Activated CD4-positive, alpha-beta memory T cell treated with anti-CD3 and anti-CD28 coated beads for 36 hours (primary cell): Measurements from ENCODE around the gene SWAP70. TPM values are rescaled to one million over a fixed set of nuclear protein-coding genes. Genes with fewer than 3 reads are reported as not detected.
"Not testable (repeated sequence)": the region's sequence is repeated elsewhere in the genome, so short reads cannot be mapped to it uniquely, and the experiment has no call there.

Source experiments
- CTCF ChIA-PET: fragments of 350-600 bp; sonication (Branson Sonifier 250); formaldehyde crosslinking; loops from one replicate; lab custom pipeline; 2021; ENCODE audit warnings: antibody characterized with exemption, inconsistent platforms; lab: Charles Lee
- POLR2A ChIA-PET: fragments of 350-600 bp; sonication (Branson Sonifier 250); formaldehyde crosslinking; loops from one replicate; lab custom pipeline; 2021; ENCODE audit warnings: antibody characterized with exemption; lab: Charles Lee
- DNase-seq: peaks from one replicate; pipeline ENCODE4 v3.0.0-alpha.2; 2020
- H3K27ac Mint-ChIP-seq: one replicate; pipeline ENCODE4 v1.8.0; 2021; ENCODE audit warnings: mixed read lengths
- H3K27me3 Mint-ChIP-seq: one replicate; pipeline ENCODE4 v1.8.0; 2021; ENCODE audit warnings: mixed read lengths
- H3K36me3 Mint-ChIP-seq: one replicate; pipeline ENCODE4 v1.8.0; 2021; ENCODE audit warnings: mixed read lengths
- H3K4me1 Mint-ChIP-seq: one replicate; pipeline ENCODE4 v1.8.0; 2021; ENCODE audit warnings: low read depth, mixed read lengths
- H3K4me3 Mint-ChIP-seq: one replicate; pipeline ENCODE4 v1.8.0; 2021; ENCODE audit warnings: mild to moderate bottlenecking, mixed read lengths
- H3K9me3 Mint-ChIP-seq: one replicate; pipeline ENCODE4 v1.8.0; 2021; ENCODE audit warnings: mixed read lengths
- intact Hi-C: fragments of 100-400 bp; cut with micrococcal nuclease; formaldehyde crosslinking; loops from one replicate; pipeline ENCODE4 v1.15.1; 2023
- total RNA-seq, 2 experiments: library from RNA; stranded (reverse); gene quantifications; one replicate each; pipeline ENCODE4 v1.2.3, GENCODE V29; 2021

The SWAP70 gene
- total RNA-seq = 1 to 10 TPM; 7.7 to 8.6 TPM

DNA sequence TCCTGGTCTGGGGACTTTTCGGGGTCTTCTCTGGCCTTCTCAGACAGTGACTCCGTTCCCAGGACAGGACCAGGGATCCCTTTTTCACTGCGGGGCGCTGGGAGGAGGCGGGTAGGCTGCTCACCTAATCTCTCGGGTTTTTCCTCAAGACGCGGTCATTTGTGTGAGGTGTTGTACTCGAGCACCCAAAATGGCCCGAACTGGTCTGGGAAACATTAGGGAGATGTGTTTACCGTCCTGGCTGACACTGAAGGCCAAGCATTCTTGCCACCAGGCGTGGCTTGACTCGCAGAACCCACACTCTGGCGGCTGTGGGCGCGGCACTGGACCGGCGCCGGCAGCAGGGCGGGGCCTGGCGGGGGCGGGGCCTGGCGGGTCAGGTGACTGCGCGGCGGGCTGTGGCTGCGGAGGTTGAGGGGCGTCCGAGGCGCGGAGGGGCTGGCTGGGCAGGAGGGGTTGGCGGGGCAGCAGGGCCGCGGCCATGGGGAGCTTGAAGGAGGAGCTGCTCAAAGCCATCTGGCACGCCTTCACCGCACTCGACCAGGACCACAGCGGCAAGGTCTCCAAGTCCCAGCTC, at the start of gene SWAP70:
TSS of gene SWAP70 (plus strand) at position 379 of the 577 bp plus-strand sequence. CDS start at position 482, 103 bp downstream.
- no peak within 1 kb of the TSS for H3K27ac Mint-ChIP-seq
- H3K4me3 Mint-ChIP-seq = peak within 1 kb of the TSS; percentile 84
- intact Hi-C loops = loop anchor here (1.0 to 5.0 kb wide), 2 partner anchors 49 to 94 kb away; no protein-coding TSS in a partner anchor
- H3K36me3 Mint-ChIP-seq = peaks cover 10% of the 10 kb centered on the region
- H3K27me3 Mint-ChIP-seq = peaks cover 26% of the 10 kb centered on the region
- DNase-seq = peak; percentile 81
- peaks cover 16% of the 10 kb centered on the region for H3K9me3 Mint-ChIP-seq
- H3K4me1 Mint-ChIP-seq = peaks cover 14% of the 10 kb centered on the region
- ChIA-PET CTCF (interaction anchor here (1.0 to 1.5 kb wide), 3 partner anchors 94 to 644 kb away, joined by 3 to 7 read pairs (median 3); no protein-coding TSS in a partner anchor), POLR2A (no interaction called here)

DNA sequence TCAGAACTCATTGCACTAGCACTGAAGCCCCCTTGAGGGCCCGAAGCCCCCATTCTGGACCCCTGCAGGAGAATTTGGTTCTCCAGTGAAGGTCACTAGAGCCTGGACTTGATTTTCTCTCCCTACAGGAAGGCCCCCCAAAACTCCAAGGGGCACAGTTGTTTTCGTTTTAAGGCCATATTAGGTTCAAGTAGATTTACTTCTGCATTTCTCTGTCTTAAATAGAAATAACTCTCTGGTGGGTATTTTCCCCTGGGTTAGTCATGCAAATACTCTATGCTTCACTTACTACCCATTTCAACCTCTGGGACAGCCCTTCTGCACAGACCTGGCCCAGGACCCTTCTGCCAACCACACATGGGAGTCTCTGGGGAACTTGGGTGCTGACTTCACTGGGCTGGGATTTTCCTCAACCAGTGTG, 48.8 kb upstream of the SWAP70 start:
- peaks cover 34% of the 10 kb centered on the region for H3K4me1 Mint-ChIP-seq
- peak overlapping the region; percentile 81 for H3K4me3 Mint-ChIP-seq
- no peaks in the 10 kb centered on the region for H3K36me3 Mint-ChIP-seq
- no peaks in the 10 kb centered on the region for H3K27me3 Mint-ChIP-seq
- ChIA-PET POLR2A (no interaction called here), CTCF (interaction anchor here (1.0 kb wide), 1 partner anchor 80 kb away, joined by 3 read pairs; no protein-coding TSS in a partner anchor)
- no peaks in the 10 kb centered on the region for H3K9me3 Mint-ChIP-seq
- intact Hi-C loops = no loop called here
- no peak overlapping the region for H3K27ac Mint-ChIP-seq
- peak; percentile 32 for DNase-seq

GRCh38 chr11:9616042-9616675, 47.7 kb upstream of the SWAP70 start:
- H3K27me3 Mint-ChIP-seq = no peaks in the 10 kb centered on the region
- no peak overlapping the region for H3K27ac Mint-ChIP-seq
- ChIA-PET CTCF (interaction anchor here (0.5 to 1.3 kb wide), 3 partner anchors 49 to 132 kb away, joined by 3 to 5 read pairs (median 3); no protein-coding TSS in a partner anchor), POLR2A (no interaction called here)
- H3K36me3 Mint-ChIP-seq = no peaks in the 10 kb centered on the region
- peaks cover 31% of the 10 kb centered on the region for H3K4me1 Mint-ChIP-seq
- DNase-seq = no peak
- H3K4me3 Mint-ChIP-seq = no peak overlapping the region
- no peaks in the 10 kb centered on the region for H3K9me3 Mint-ChIP-seq
- intact Hi-C loops = no loop called here

DNA sequence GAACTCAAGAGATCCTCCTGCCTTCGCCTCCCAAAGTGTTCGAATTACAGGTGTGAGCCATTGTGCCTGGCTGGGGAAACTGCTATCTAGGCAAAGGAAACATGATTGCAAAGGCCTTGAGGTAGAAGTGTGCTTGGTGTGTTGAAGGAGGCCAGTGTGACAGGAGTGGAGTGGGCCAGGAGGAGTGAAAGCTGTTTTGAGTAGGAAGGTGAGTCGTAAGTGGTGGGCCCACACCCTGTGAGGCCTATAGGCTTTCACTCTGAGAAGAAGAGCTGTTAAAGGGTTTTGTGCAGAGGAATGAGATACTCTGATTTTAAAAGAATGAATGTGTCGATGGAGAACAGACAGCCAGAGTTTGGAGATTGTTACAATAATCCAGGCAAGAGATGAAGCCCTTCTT, 47.0 kb upstream of the SWAP70 start:
- CTCF ChIA-PET = interaction anchor here (0.8 to 1.3 kb wide), 2 partner anchors 131 to 143 kb away, joined by 3 to 5 read pairs; no protein-coding TSS in a partner anchor
- Mint-ChIP-seq H3K9me3 (no peaks in the 10 kb centered on the region), H3K36me3 (no peaks in the 10 kb centered on the region), H3K27ac (no peak overlapping the region), H3K4me1 (peaks cover 30% of the 10 kb centered on the region), H3K4me3 (no peak overlapping the region), H3K27me3 (no peaks in the 10 kb centered on the region)
- POLR2A ChIA-PET = no interaction called here
- peak; percentile 52 for DNase-seq
- intact Hi-C loops = no loop called here

DNA sequence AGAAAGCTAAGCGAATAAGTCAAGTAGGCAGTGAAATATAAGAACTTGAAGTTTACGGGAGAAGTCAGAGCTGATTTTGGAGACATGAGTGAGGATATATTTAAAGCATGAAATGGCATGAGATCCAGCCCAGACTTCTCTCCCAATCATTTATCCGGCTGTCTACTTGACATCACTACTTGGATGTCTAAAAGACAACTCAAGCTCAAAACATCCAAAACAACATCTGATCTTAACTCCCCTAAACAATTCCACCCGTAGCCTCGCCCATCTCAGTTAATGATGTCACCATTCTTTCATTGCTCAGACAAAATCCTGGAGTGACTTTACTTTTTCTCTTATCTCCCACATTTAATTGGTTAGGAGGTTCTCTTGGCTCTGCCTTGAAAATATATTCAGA, 45.9 kb upstream of the SWAP70 start:
- peaks cover 26% of the 10 kb centered on the region for H3K4me1 Mint-ChIP-seq
- intact Hi-C loops = no loop called here
- no peaks in the 10 kb centered on the region for H3K27me3 Mint-ChIP-seq
- H3K9me3 Mint-ChIP-seq = no peaks in the 10 kb centered on the region
- DNase-seq = no peak
- POLR2A ChIA-PET = no interaction called here
- CTCF ChIA-PET = interaction anchor here (3.2 kb wide), 1 partner anchor 83 kb away, joined by 16 read pairs; no protein-coding TSS in a partner anchor
- H3K4me3 Mint-ChIP-seq = no peak overlapping the region
- H3K36me3 Mint-ChIP-seq = no peaks in the 10 kb centered on the region
- no peak overlapping the region for H3K27ac Mint-ChIP-seq

GRCh38 chr11:9619004-9619403, 44.9 kb upstream of the SWAP70 start:
- no peaks in the 10 kb centered on the region for H3K9me3 Mint-ChIP-seq
- no peaks in the 10 kb centered on the region for H3K27me3 Mint-ChIP-seq
- ChIA-PET CTCF (interaction anchor here (3.2 kb wide), 1 partner anchor 84 kb away, joined by 16 read pairs; no protein-coding TSS in a partner anchor), POLR2A (no interaction called here)
- H3K4me3 Mint-ChIP-seq = no peak overlapping the region
- intact Hi-C loops = no loop called here
- H3K4me1 Mint-ChIP-seq = peaks cover 20% of the 10 kb centered on the region
- DNase-seq = no peak
- H3K36me3 Mint-ChIP-seq = no peaks in the 10 kb centered on the region
- H3K27ac Mint-ChIP-seq = no peak overlapping the region

- no peaks in the 10 kb centered on the region for H3K36me3 Mint-ChIP-seq
- no peaks in the 10 kb centered on the region for H3K9me3 Mint-ChIP-seq
- peaks cover 12% of the 10 kb centered on the region for H3K4me1 Mint-ChIP-seq
- H3K4me3 Mint-ChIP-seq = no peak overlapping the region
- DNase-seq = no peak
- POLR2A ChIA-PET = no interaction called here
- no peak overlapping the region for H3K27ac Mint-ChIP-seq
- CTCF ChIA-PET = interaction anchor here (0.6 to 3.2 kb wide), 2 partner anchors 85 to 105 kb away, joined by 3 to 16 read pairs; no protein-coding TSS in a partner anchor
- no peaks in the 10 kb centered on the region for H3K27me3 Mint-ChIP-seq
- intact Hi-C loops = no loop called here
Observed at GRCh38 chr11:9619971-9620370, 43.9 kb upstream of the SWAP70 start.

DNA sequence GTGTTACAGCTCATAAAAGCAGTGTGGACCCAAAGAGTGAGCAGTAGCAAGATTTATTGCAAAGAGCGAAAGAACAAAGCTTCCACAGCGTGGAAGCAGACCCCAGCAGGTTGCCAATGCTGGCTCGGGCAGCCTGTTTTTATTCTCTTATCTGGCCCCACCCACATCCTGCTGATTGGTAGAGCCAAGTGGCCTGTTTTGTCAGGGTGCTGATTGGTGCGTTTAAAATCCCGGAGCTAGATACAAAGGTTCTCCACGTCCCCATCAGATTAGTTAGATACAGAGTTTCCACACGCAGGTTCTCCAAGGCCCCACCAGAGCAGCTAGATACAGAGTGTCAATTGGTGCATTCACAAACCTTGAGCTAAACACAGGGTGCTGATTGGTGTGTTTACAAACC, 41.5 kb upstream of the SWAP70 start:
- H3K36me3 Mint-ChIP-seq, POLR2A ChIA-PET, DNase-seq, H3K4me1 Mint-ChIP-seq, H3K27me3 Mint-ChIP-seq, intact Hi-C loops, H3K27ac Mint-ChIP-seq, H3K4me3 Mint-ChIP-seq, H3K9me3 Mint-ChIP-seq: not testable (repeated sequence)
- CTCF ChIA-PET = interaction anchor here (1.2 kb wide), 1 partner anchor 10 kb away, joined by 6 read pairs; no protein-coding TSS in a partner anchor

GRCh38 chr11:9623053-9623452, 40.8 kb upstream of the SWAP70 start:
- DNase-seq, CTCF ChIA-PET, H3K27ac Mint-ChIP-seq, H3K4me3 Mint-ChIP-seq, H3K27me3 Mint-ChIP-seq, H3K9me3 Mint-ChIP-seq, H3K36me3 Mint-ChIP-seq, intact Hi-C loops, H3K4me1 Mint-ChIP-seq, POLR2A ChIA-PET: not testable (repeated sequence)

DNA sequence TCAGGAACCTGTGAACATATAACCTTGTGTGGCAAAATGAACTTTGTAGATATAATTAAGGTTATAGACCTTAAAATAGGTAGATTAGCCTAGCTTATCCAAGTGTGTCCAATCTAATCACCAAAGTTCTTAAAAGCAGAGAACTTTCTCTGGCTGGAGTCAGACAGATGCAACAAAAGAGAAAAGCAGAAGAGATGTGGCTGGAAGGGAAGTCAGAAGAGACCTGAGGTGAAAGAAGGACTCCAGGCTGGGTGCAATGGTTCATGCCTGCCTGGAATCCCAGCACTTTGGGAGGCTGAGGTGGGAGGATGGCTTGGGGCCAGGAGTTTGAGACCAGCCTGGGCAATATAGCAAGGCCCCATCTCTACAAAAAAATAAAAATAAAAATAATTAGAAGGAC, 39.4 kb upstream of the SWAP70 start:
- POLR2A ChIA-PET = no interaction called here
- Mint-ChIP-seq H3K27me3 (no peaks in the 10 kb centered on the region), H3K4me3 (no peak overlapping the region), H3K4me1 (no peaks in the 10 kb centered on the region), H3K36me3 (no peaks in the 10 kb centered on the region), H3K9me3 (no peaks in the 10 kb centered on the region), H3K27ac (no peak overlapping the region)
- DNase-seq = no peak
- CTCF ChIA-PET = no interaction called here
- intact Hi-C loops = no loop called here

DNA sequence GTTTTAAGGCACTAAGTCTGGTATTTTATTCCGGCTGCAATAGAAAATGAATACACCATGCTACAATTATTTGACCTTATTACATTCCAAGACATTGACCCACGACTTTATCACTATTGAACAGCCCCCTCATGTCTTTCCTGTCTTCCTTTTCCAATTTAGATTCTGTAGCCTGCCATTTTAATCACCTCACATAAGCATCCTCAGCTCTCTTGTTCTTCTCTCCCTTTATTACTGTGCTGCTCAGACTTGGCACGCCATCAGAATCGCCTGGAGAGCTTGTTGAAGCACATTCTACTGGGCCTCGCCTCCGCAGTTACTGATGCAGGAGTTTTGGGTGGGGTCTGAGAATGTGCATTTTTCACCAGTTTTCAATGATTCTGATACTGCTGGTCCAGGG, 38.7 kb upstream of the SWAP70 start:
- Mint-ChIP-seq H3K36me3 (no peaks in the 10 kb centered on the region), H3K4me1 (no peaks in the 10 kb centered on the region), H3K9me3 (no peaks in the 10 kb centered on the region), H3K27me3 (no peaks in the 10 kb centered on the region), H3K4me3 (no peak overlapping the region), H3K27ac (no peak overlapping the region)
- POLR2A ChIA-PET = no interaction called here
- intact Hi-C loops = no loop called here
- DNase-seq = no peak
- CTCF ChIA-PET = interaction anchor here (1.0 kb wide), 1 partner anchor 90 kb away, joined by 3 read pairs; no protein-coding TSS in a partner anchor

- ChIA-PET CTCF (interaction anchor here (1.0 kb wide), 1 partner anchor 91 kb away, joined by 3 read pairs; no protein-coding TSS in a partner anchor), POLR2A (no interaction called here)
- no peaks in the 10 kb centered on the region for H3K27me3 Mint-ChIP-seq
- no peaks in the 10 kb centered on the region for H3K36me3 Mint-ChIP-seq
- intact Hi-C loops = no loop called here
- no peak overlapping the region for H3K4me3 Mint-ChIP-seq
- H3K9me3 Mint-ChIP-seq = no peaks in the 10 kb centered on the region
- H3K27ac Mint-ChIP-seq = no peak overlapping the region
- no peaks in the 10 kb centered on the region for H3K4me1 Mint-ChIP-seq
- no peak for DNase-seq
Observed at GRCh38 chr11:9625728-9626127, 38.1 kb upstream of the SWAP70 start.
